Hepatocyte (in vitro differentiated cells): ENCODE measurements around the gene CHST1. TPM values are rescaled to one million over a fixed set of nuclear protein-coding genes. Genes with fewer than 3 reads are reported as not detected.

ENCODE experiments used
- DNase-seq: peaks from one replicate; pipeline ENCODE4 v3.0.0-alpha.2; 2016; ENCODE audit warnings: low spot score
- H2AFZ ChIP-seq: fragments of 200-600 bp; sonication (generic); 2 replicates; pipeline ENCODE4 v1.6.0; 2016; ENCODE audit warnings: antibody characterized with exemption, mild to moderate bottlenecking
- H3K27ac ChIP-seq: fragments of 200-600 bp; sonication (generic); 2 replicates; pipeline ENCODE4 v1.5.1; 2016; ENCODE audit warnings: mild to moderate bottlenecking
- H3K27me3 ChIP-seq: fragments of 200-600 bp; sonication (generic); 2 replicates; pipeline ENCODE4 v1.6.1; 2016
- H3K36me3 ChIP-seq: fragments of 200-600 bp; sonication (generic); replicated peaks from 2 replicates; pipeline ENCODE4 v1.5.1; 2016; ENCODE audit warnings: low read depth; ENCODE audit not compliant: insufficient read depth
- H3K4me1 ChIP-seq: fragments of 200-600 bp; sonication (generic); 2 replicates; pipeline ENCODE4 v1.5.1; 2016; ENCODE audit warnings: mild to moderate bottlenecking, moderate library complexity; ENCODE audit not compliant: insufficient read depth
- H3K4me2 ChIP-seq: fragments of 200-600 bp; sonication (generic); 2 replicates; pipeline ENCODE4 v1.6.0; 2016
- H3K4me3 ChIP-seq: fragments of 200-600 bp; sonication (generic); 2 replicates; pipeline ENCODE4 v1.5.1; 2016; ENCODE audit warnings: mild to moderate bottlenecking
- H3K79me2 ChIP-seq: fragments of 200-600 bp; sonication (generic); 2 replicates; pipeline ENCODE4 v1.6.0; 2017; ENCODE audit warnings: mild to moderate bottlenecking
- H3K9me2 ChIP-seq: fragments of 200-600 bp; sonication (generic); replicated peaks from 2 replicates; pipeline ENCODE4 v1.6.0; 2017; ENCODE audit warnings: mild to moderate bottlenecking; ENCODE audit not compliant: insufficient read depth
- H3K9me3 ChIP-seq: fragments of 200-600 bp; sonication (generic); 2 replicates; pipeline ENCODE4 v1.5.1; 2016; ENCODE audit warnings: low read depth, mild to moderate bottlenecking
- H4K20me1 ChIP-seq: fragments of 200-600 bp; sonication (generic); 2 replicates; pipeline ENCODE4 v1.6.0; 2016; ENCODE audit warnings: mild to moderate bottlenecking; ENCODE audit not compliant: insufficient read depth, poor library complexity, severe bottlenecking
- CTCF ChIP-seq: fragments of 200-600 bp; sonication (generic); IDR thresholded peaks from 2 replicates; pipeline ENCODE4 v1.5.1; 2016; ENCODE audit warnings: antibody characterized with exemption, mild to moderate bottlenecking; ENCODE audit not compliant: poor library complexity
- EZH2 ChIP-seq: fragments of 200-600 bp; sonication (generic); IDR thresholded peaks from 2 replicates; pipeline ENCODE4 v1.6.1; 2016; ENCODE audit warnings: antibody characterized with exemption, mild to moderate bottlenecking, borderline replicate concordance
- EZH2phosphoT487 ChIP-seq: fragments of 200-600 bp; sonication (generic); IDR thresholded peaks from one replicate; pipeline ENCODE4 v1.6.1; 2018; ENCODE audit warnings: antibody characterized with exemption, mild to moderate bottlenecking, low read depth, moderate library complexity; ENCODE audit not compliant: unreplicated experiment, severe bottlenecking
- WGBS: methylation state at CpG from one replicate; pipeline ENCODE4 v1.1.6; 2016; ENCODE audit warnings: low lambda C conversion rate; ENCODE audit errors: missing lambda C conversion rate; 5-methylcytosine and 5-hydroxymethylcytosine counted together
- polyA plus RNA-seq: library from polyadenylated mRNA; unstranded; fragments of >200 nt; fragmentation: Nextera tagmentation; extraction: Ambion mirVana; gene quantifications from 2 replicates; pipeline ENCODE4 v1.2.1, GENCODE V29; 2016
- total RNA-seq: library from RNA; depleted of rRNA; stranded (reverse); fragments of >200 nt; gene quantifications from 2 replicates; pipeline ENCODE4 v1.2.3, GENCODE V29; 2014

Gene CHST1
- total and polyA plus RNA-seq, 2 experiments from 2014 or later: 1.3 to 1.9 TPM

- Histone ChIP-seq H4K20me1 (no peaks in the 10 kb centered on the region), H2AFZ (no peak overlapping the region), H3K4me1 (peaks cover 10% of the 10 kb centered on the region), H3K9me3 (no peaks in the 10 kb centered on the region), H3K79me2 (no peaks in the 10 kb centered on the region), H3K36me3 (no peaks in the 10 kb centered on the region), H3K9me2 (no peaks in the 10 kb centered on the region), H3K27ac (peak overlapping the region; percentile 27), H3K4me2 (no peak overlapping the region), H3K4me3 (no peak overlapping the region), H3K27me3 (peaks cover 31% of the 10 kb centered on the region)
- DNase-seq: no peak
- WGBS: 92% methylated on average over 8 of the region's 8 CpGs
- TF ChIP-seq CTCF (no peak), EZH2 (no peak), EZH2phosphoT487 (no peak)
Observed at GRCh38 chr11:45657496-45658260, 7.7 kb downstream of the CHST1 start.

- 86% methylated on average over 6 of the region's 6 CpGs for WGBS
- no peaks in the 10 kb centered on the region for H3K79me2 ChIP-seq
- H3K4me2 ChIP-seq: no peak overlapping the region
- peaks cover 12% of the 10 kb centered on the region for H3K27me3 ChIP-seq
- H3K9me3 ChIP-seq: no peaks in the 10 kb centered on the region
- no peaks in the 10 kb centered on the region for H3K9me2 ChIP-seq
- peak overlapping the region; percentile 44 for H3K27ac ChIP-seq
- H3K4me1 ChIP-seq: peaks cover 9% of the 10 kb centered on the region
- H2AFZ ChIP-seq: no peak overlapping the region
- DNase-seq: no peak
- no peaks in the 10 kb centered on the region for H3K36me3 ChIP-seq
- no peak for TF ChIP-seq EZH2phosphoT487
- no peak for TF ChIP-seq EZH2
- TF ChIP-seq CTCF: no peak
- no peak overlapping the region for H3K4me3 ChIP-seq
- H4K20me1 ChIP-seq: no peaks in the 10 kb centered on the region
Observed at GRCh38 chr11:45655831-45656230, 9.6 kb downstream of the CHST1 start.

- peak; percentile 92 for TF ChIP-seq CTCF
- TF ChIP-seq EZH2: no peak
- TF ChIP-seq EZH2phosphoT487: no peak
- Histone ChIP-seq H3K27ac (peak overlapping the region; percentile 44), H3K9me2 (no peaks in the 10 kb centered on the region), H2AFZ (no peak overlapping the region), H3K4me3 (no peak overlapping the region), H3K4me1 (peaks cover 9% of the 10 kb centered on the region), H3K9me3 (no peaks in the 10 kb centered on the region), H3K27me3 (peaks cover 8% of the 10 kb centered on the region), H4K20me1 (no peaks in the 10 kb centered on the region), H3K36me3 (no peaks in the 10 kb centered on the region), H3K79me2 (no peaks in the 10 kb centered on the region), H3K4me2 (no peak overlapping the region)
- WGBS: 14% methylated on average over 16 of the region's 16 CpGs
- peak; percentile 89 for DNase-seq
Observed at GRCh38 chr11:45655347-45655756, 10.1 kb downstream of the CHST1 start.
